HG02798 (cell line): ENCODE measurements around the gene ABCB11.
"Not testable (repeated sequence)": the region's sequence is repeated elsewhere in the genome, so short reads cannot be mapped to it uniquely, and the experiment has no call there.

ENCODE experiments used
- ATAC-seq: cut with Tn5 transposase; IDR thresholded peaks from one replicate; pipeline ENCODE4 v1.9.1; 2021; ENCODE audit warnings: mild to moderate bottlenecking; ENCODE audit not compliant: unreplicated experiment, poor library complexity

Gene ABCB11

DNA sequence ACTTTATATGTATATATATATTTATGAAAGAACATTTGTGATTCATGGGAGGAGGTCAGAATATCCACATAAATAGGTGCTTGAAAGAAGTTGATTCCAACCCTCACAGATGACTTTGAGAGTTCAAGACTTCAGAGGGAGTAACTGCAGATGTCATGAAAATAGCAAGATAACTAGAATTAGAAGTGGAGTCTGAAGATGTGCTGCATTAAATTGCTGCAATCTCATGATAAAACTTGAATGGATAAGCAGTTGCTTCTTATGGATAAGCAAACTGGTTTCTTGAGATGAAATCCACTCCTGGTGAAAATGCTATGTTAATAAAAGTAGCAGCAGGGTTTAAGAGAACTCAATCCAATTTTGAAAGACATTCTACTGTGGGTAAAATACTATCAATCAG is 89.8 kb downstream of the ABCB11 start:
- no peak for ATAC-seq

DNA sequence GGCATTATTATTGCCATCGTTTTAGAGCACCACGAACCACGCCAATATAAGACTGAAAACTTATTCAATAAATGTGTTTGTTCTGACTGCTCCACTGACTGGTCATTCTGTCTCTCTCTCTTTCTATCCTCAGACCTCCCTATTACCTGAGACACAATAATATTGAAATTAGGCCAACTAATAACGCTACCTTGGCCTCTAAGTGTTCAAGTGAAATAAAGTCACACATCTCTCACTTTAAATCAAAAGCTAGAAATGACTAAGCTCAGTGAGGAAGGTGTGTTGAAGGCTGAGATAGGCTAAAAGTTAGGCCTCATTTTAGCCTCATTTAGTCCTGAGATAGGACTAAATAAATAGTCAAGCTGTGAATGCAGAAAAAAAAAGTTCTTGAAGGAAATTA is 91.2 kb downstream of the ABCB11 start:
- peak; percentile 71 for ATAC-seq

DNA sequence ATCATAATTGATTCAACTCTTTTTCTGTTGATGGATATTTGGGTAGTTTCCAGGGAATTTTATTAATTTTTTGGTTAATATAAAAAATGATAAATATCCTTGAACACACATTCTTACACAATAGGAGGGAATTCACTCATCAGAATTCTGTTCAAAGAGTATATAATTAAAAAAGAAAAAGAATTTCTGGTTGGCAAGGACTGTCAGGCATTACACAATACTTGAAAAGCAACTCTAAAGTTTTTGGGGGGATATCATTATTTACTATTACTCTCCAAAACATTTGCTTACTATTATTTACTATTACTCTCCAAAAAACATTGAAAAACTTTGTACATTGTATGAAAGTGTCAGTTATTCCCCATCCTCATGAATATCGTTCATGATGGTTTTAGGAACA is 92.1 kb downstream of the ABCB11 start:
- no peak for ATAC-seq

DNA sequence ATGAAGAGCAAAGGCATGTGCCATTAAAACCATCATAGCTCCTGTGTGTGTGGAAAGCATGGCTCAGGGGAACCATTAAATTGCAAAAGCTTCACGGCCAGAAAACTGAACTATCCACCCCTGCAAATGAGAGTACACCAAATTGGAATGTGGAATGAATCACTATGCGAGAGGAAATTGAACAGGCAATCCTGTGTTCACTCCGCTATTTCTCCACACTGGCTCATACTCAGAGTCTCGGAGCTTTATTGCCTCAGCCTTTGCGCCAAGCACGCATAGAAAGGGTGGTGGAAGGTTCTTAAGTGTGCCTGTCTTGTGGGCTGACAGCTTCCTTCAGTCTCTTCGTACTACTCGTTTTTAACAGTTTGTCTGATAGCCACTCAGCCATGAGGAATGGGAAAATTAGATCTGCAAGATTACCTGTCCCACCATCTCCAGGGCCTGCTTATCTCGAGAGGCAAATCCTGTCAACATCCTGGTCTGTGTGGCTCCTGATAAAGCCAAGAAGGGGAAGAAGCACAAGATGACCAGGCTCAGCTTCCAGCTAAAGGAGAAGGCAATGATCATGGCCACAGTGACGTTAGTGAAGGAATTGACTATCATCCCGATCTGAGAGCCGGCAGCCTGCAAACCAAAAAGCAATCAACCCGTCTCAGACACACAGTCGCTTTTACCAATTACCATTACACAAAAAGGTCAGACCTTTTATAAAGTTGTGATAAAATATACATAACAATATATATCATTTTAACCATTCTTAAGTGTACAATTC is 95.1 kb downstream of the ABCB11 start:
- ATAC-seq, result no peak

DNA sequence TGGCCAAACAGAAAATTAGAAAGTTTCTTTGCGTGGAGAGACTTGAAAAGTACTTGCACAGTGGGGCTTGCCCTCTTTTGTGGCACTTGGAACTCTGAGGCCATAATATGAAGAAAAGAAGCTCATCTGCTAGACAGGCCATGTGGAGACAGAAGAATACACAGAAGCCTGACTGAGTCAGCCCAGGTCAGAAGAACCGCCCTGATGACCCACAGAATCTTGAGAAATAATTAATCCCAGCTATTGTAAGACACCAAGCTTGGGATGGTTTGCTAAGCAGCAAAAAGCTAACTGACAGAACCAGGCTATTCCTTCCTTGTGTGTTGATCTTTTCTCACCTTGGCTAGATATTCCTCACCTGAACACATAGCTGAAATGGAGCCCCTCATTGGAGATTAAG is 96.3 kb downstream of the ABCB11 start:
- no peak for ATAC-seq

DNA sequence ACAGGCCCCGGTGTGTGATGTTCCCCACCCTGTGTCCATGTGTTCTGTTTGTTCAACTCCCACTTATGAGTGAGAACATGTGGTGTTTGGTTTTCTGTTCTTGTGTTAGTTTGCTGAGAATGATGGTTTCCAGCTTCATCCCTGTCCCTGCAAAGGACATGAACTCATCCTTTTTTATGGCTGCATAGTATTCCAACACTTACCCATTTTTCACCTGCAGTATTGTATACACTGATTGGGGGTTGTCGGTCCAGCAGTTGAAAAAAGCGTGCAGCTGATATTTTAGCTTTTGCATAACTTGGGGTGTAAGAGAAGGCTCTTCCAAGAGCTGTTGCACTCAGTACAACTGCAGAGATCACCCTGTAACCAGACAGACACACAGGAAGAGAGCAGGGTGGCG is 99.0 kb downstream of the ABCB11 start:
- ATAC-seq, result not testable (repeated sequence)

DNA sequence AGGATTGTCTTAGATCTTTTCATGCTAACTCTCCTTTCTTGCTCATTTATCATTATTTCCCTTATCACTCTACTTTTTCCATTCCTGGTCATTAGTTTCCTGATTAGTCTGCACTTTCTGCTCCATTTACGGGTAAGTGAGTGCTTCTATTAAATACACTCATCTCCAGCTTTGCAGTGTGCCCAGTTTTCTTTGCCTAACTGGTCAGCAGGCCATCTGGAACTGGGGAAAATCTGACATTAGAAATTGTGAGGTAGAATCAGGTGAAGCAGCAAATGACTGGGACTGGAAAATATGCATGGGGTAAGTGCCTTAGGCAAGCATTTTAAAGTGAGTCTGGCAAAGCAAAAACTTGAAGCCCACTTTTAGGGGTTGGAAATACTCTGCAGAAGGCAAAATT is 100.9 kb downstream of the ABCB11 start:
- ATAC-seq, result no peak

DNA sequence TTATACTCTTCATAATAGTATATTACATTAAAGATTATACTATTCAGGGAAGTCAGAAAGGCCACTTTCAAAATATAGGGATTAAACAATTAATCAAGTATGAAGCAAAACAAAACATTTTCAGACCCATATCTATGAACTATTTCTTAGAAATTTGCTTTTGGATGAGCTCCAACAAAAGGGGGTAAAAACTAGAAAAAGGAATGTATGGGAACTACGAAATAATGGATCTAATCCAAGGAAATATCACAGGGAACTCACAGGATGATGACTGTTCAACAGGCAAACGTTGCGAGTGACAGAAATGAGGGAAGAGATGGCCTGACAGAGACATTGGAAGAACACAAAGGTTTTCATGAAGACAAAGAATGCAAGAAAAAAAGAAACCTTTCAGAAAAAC is 102.1 kb downstream of the ABCB11 start:
- ATAC-seq, result no peak

DNA sequence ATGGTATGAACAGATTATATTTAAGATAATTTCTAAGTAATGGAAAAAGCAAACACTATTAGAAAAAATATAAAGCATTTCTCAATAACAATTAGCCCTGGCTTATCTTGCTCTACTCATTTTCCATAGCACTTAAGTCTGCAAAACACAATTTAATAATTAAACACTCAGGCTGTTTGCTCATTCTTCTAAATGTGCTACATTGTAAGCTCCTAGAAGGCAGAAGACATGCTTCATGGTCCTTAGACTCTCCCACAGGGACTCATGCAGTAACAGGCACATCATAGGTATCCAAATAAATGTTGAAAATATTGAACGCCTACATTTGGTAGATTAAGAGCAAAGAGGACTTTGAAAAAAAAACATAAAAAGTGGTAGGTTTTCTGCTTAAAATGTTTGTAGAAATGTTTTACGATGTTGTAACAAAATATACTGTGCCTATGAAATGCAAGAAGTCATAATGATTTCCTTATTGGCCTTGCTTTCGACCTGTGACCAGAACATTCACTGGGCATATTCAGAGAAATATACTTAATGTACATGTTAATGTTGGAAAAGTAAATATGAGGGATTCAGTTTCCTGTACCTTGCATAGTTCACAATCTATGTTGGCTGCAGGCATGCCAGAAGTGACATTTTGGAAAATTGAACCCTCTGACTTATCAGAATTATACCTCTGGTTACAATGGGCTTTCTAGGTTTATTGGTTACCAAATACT is 102.9 kb downstream of the ABCB11 start:
- ATAC-seq, result no peak

DNA sequence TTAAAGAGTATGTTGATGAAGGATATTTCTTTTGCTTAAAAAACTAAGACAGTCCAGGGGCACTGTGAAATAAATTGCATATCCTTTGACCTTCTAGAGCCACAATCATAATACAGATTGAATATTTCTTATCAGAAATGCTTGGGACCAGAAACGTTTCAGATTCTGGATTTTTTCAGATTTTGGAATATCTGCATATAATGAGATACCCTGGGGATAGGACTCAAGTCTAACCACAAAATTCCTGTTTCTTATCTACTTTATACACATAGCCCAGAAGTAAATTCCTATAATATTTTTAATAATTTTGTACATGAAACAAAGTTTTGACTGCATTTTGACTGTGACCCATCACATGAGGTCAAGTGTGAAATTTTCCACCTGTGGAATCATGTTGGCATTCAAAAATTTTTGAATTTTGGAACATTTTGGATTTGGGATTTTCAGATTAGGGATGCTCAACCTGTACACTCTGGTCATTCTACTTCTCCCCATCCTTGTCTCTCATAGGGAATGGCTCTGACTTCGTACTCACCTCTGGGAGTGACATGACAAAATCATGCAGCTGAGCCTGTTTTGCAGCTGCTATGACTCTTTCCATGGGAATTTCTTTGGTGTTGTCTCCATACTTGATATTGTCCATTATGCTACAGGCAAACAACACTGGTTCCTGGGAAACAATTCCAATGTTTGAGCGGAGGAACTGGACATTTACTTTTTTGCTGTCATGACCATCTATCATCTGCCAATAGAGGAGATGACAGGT is 104.3 kb downstream of the ABCB11 start:
- ATAC-seq, result no peak

DNA sequence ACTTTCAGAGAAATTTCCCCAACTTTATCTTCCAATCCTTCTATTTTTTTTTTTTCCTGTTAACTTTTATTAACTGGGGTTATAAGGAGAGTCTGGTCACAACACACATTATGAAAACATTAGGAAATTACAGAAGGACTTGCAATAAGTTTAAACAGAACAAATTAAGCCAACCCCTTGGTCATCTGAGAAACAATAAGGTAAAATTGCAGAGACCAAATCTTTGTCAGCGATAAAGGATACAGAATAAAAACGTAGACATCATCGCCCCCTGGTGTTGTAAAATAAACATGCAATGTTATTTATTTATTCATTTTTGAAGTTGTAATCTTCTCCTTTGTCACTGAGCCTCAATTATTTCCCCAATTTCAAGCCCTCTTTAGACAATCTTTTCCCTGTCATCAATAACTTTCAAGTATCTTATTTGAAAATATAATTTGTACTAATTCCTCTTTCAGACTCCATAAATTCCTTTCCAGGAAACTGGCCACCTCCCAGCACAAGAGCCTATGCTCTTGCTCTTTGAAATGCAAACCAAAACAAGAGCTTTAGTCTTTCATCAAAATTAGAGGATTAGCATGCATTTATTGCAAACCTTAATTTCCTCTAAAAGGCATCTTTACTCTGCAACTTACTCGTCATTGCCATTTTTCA is 110.5 kb downstream of the ABCB11 start:
- ATAC-seq, result peak; percentile 43

DNA sequence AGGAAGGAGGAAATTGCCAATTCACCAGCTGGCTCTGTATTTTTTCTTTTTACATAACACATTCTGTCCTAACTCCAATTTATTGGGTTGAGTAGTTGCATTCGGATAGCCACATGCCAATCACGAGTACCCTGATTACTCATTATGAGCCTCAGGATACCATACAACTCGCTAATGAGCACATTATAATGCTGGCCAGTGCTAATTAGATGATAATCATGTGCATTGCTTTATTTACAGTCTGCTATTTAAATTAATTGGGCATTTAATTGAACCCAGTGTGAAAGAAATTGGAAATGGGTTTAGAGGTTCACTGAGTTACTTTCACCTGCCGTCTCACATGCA is 114.8 kb downstream of the ABCB11 start:
- ATAC-seq, result no peak

DNA sequence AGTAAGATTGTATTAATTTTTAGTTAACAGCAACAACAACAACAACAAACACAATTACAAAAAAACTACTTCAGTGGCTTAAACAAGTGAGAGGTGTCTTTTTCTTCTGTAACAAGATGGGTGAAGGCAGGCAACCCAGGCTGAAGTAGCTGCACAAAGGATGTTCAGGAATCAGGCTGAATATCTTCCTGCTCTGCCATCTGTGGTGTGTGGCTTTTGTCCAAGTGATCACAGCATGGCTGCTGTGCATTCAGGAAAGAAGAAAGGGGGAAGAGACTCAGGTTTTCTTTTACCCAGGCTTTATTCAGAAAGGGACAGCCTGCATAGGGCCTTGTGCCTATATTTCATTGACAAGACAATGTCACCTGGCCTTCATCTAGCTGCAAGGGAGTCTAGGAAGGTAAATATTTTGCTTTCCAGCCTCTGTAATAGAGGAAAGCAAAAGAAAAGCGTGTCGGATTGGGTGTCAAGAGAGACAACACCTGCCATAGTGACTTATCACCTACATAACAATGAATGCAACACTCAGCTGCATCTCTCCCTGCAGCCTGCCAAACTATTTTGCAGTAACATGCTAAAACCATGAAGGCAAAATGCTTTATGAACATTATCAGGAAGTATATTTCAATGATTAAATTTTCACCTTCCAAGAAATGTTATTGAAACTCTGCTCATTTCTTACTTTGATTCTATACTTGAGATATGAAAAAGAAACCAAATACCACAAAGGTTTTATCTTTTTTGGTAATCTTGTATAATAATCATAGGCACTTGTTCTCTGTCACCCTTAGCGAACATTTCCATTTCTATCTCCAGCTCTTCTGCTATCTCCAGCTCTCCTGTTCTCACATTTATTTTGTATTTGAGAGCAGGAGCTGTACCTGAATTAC is 115.4 kb downstream of the ABCB11 start:
- ATAC-seq, result no peak

DNA sequence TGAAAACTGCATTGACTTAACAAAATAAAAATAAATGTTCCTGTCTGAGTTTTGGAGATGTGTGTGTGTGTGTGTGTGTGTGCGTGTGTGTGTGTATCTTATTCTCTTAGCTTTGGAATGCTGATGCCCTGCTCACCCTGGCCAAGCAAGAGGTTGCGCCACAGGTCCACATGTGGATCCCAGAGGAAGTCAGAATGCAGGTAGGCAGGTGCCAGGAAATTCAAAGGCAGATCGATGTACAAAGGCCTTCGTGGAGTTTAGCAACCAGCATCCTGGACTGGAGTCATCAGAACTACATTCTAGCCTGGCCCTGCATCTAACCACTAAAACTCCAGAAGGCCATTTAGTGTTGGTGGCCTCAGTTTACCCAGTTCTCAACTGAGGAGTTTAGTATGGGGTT is 117.6 kb downstream of the ABCB11 start:
- no peak for ATAC-seq

DNA sequence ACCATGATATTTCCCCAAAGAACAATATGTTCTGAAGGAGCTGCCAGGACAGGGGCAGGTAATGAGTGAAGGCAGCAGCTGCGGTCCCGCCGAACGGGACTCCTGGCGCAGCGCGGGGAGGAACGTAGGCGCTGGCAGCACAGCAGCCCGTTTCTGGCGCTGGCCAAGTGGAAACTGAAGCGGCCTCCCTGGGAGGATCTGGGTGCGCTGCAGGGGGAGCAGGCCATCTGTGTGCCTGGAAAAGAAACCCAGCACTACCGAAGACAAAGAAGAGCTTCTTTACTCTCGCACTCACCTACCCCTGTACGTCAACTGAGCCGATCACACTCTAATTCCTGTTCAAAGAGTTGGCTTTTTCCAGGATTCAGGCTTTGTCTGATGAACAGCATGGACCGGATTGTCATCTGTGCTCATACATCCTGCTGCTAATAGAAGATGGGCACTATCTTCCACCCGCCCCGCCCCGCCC is 118.2 kb downstream of the ABCB11 start:
- ATAC-seq, result no peak

DNA sequence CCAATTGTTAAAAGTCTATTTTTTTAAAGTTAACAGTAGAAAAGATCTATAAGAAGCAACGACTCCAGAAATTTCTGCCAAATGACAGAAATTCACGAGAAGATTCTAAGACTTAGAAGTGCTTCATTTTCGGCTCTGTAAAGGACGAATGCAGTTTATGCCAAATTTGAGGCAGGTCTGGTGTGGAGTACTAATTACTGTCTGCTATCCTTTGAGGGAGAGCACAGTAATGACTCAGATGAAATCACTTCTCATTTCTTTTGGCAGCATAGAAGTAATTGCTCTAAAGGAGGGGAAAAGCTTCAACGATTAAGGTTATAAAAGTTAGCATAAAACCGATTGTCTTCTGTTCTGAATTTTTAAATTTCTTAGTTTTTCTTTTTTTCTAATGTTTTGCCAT is 118.7 kb downstream of the ABCB11 start:
- no peak for ATAC-seq

DNA sequence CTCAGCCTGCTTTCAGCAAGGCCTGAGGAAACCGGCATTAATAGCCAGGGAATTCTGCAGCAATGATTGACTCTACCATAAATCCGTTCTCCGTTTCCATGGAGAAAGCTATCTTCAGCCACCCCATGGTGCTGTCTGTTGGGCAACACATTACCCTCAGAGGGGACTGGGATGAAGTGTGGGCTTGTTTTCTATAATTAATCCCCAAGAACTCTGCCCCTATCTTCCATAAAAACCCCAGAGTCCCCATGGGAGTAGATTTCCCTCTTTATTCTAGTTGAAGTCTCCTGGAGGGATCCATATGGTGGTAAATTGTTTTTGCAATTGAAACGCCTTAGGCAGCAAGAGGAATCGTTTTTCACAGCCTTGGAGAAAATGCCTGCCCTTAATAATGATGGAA is 120.8 kb downstream of the ABCB11 start:
- ATAC-seq, result no peak

DNA sequence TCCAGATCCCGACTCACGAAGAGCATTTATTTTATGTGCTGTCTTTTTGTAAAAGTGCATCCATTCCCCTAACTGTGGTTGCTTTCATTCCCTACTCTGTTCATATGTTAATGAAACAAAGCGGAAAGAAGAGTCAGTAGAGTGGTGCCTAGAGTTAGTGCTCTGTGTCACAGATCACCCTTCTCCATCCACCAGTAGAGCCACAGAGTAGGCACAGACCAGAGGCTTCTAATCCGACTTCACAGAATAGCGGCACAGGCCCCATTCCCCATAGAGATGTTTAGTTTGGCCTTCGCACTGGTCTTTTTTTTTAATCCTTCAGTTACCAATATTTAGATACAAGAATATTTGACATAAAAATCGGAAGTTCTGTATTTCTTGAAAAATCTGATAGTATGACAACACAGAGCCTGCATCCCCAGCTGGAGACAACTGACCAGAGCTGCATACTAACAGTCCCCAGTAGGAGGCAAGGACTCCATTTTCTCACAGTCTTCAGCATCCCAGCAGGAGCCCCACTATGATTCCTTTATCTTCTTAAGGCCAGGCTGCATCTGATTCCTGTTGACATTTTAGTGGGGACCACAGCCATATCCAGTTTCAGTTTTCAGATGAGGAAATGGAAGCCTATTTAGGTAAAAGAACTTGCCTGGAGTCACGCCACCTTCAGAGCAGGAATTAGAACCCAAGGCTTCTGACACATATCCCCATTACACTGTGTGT is 123.0 kb downstream of the ABCB11 start:
- ATAC-seq, result no peak

DNA sequence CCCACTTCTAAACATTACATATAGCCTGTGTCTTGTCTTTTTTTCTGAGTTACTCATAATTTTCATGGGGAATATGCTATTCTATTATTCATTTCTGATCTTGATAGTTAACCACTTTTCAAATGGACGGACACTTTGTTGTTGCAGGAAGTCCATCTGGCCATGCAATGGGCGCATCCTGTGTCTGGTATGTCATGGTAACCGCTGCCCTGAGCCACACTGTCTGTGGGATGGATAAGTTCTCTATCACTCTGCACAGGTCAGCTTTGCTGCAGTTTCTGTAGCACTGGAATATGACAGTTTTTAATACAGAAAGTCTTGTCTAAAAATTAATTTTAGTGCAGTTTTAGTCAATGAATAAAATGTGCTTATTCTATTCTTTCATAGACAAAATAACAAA is 126.8 kb downstream of the ABCB11 start:
- ATAC-seq, result no peak
